HepG2 (cell line): ENCODE data around the gene MMP17. TPM values are rescaled to one million over a fixed set of nuclear protein-coding genes. Genes with fewer than 3 reads are reported as not detected.

ENCODE experiments used
- ARNTL ChIP-seq: sonication (generic); formaldehyde crosslinking; IDR thresholded peaks from 2 replicates; pipeline ENCODE4 v1.4.0; 2020; ENCODE audit warnings: mild to moderate bottlenecking, missing genetic modification reagents
- HOXA5 ChIP-seq: sonication (generic); formaldehyde crosslinking; IDR thresholded peaks from 2 replicates; pipeline ENCODE4 v1.4.0; 2020; ENCODE audit warnings: missing genetic modification reagents
- MEIS1 ChIP-seq: sonication (generic); formaldehyde crosslinking; IDR thresholded peaks from 2 replicates; pipeline ENCODE4 v1.9.0; 2021; ENCODE audit warnings: mild to moderate bottlenecking, missing genetic modification reagents, moderate library complexity, borderline replicate concordance
- NFKBIZ ChIP-seq: IDR thresholded peaks from 2 replicates; pipeline ENCODE4 v1.6.1; 2018; ENCODE audit warnings: missing genetic modification reagents, missing compliant biosample characterization
- REXO4 ChIP-seq: sonication (generic); formaldehyde crosslinking; IDR thresholded peaks from 2 replicates; pipeline ENCODE4 v1.8.0; 2022; ENCODE audit warnings: missing genetic modification reagents, mild to moderate bottlenecking, borderline replicate concordance
- SRSF1 ChIP-seq: fragments of 200-400 bp; formaldehyde crosslinking; optimal IDR thresholded peaks from 2 replicates; pipeline ENCODE3; 2017; ENCODE audit warnings: mild to moderate bottlenecking, low read depth, low read length, moderate library complexity
- TAF1 ChIP-seq: sonication (generic); formaldehyde crosslinking; IDR thresholded peaks from 2 replicates; pipeline ENCODE4 v1.4.0; 2020; ENCODE audit warnings: missing genetic modification reagents
- TOPORS ChIP-seq: sonication (generic); formaldehyde crosslinking; IDR thresholded peaks from 2 replicates; pipeline ENCODE4 v1.8.0; 2023; ENCODE audit warnings: mild to moderate bottlenecking, missing genetic modification reagents
- U2AF2 ChIP-seq: fragments of 200-400 bp; formaldehyde crosslinking; IDR thresholded peaks from 2 replicates; pipeline ENCODE4 v1.6.1; 2017; ENCODE audit warnings: low read depth, mild to moderate bottlenecking, low read length
- ZBTB7A ChIP-seq: sonication (generic); formaldehyde crosslinking; IDR thresholded peaks from 2 replicates; pipeline ENCODE4 v1.8.0; 2022; ENCODE audit warnings: mild to moderate bottlenecking, missing genetic modification reagents
- ZMYM4 ChIP-seq: sonication (generic); formaldehyde crosslinking; IDR thresholded peaks from 2 replicates; pipeline ENCODE4 v1.8.1; 2023; ENCODE audit warnings: mild to moderate bottlenecking, missing genetic modification reagents
- ZNF230 ChIP-seq: sonication (generic); formaldehyde crosslinking; IDR thresholded peaks from 2 replicates; pipeline ENCODE4 v1.4.0; 2020; ENCODE audit warnings: mild to moderate bottlenecking, missing genetic modification reagents
- ZNF292 ChIP-seq: sonication (generic); formaldehyde crosslinking; IDR thresholded peaks from 2 replicates; pipeline ENCODE4 v1.8.1; 2022; ENCODE audit warnings: mild to moderate bottlenecking, low read depth, missing genetic modification reagents, borderline replicate concordance
- polyA plus RNA-seq, 8 experiments: library from polyadenylated mRNA; depleted of rRNA in 3 of 8; stranded (reverse) in 7 of 8; unstranded in 1 of 8; fragments of >200 nt; fragmentation: Illumina TruSeq in 4 of 8; extraction: Trizol in 4 of 8; gene quantifications; 2 replicates each; pipeline versions ENCODE4 v1.2.1 to v1.2.3, GENCODE V29; 2011 to 2016; ENCODE audit warnings: low read depth in 4 of 8, missing spikeins in 1 of 8, mixed read lengths in 1 of 8; ENCODE audit not compliant: insufficient read depth in 1 of 8
- total RNA-seq, 5 experiments: library from RNA; depleted of rRNA; stranded (reverse); fragments of >200 nt; fragmentation: Illumina TruSeq; extraction: Trizol; gene quantifications; 2 replicates each; pipeline ENCODE4 v1.2.3, GENCODE V29; 2016; ENCODE audit warnings: low read depth in 1 of 5
- TF ChIP-seq, protein P1 (sequence below): sonication (generic); formaldehyde crosslinking; IDR thresholded peaks from 2 replicates; pipeline ENCODE4 v1.5.0; 2020; ENCODE audit warnings: missing genetic modification reagents, mild to moderate bottlenecking, borderline replicate concordance
- TF ChIP-seq, protein P2 (sequence below): sonication (generic); formaldehyde crosslinking; IDR thresholded peaks from 2 replicates; pipeline ENCODE4 v1.4.0; 2020; ENCODE audit warnings: missing genetic modification reagents
- TF ChIP-seq, protein P3 (sequence below): sonication (generic); formaldehyde crosslinking; IDR thresholded peaks from 2 replicates; pipeline ENCODE4 v1.4.0; 2020; ENCODE audit warnings: mild to moderate bottlenecking, missing genetic modification reagents

MMP17 gene
- total and polyA plus RNA-seq, 2 of the 13 experiments (the other 11 are each of a cell fraction or from before 2014, with no cell fraction given): 0.55 to 0.80 TPM

DNA sequence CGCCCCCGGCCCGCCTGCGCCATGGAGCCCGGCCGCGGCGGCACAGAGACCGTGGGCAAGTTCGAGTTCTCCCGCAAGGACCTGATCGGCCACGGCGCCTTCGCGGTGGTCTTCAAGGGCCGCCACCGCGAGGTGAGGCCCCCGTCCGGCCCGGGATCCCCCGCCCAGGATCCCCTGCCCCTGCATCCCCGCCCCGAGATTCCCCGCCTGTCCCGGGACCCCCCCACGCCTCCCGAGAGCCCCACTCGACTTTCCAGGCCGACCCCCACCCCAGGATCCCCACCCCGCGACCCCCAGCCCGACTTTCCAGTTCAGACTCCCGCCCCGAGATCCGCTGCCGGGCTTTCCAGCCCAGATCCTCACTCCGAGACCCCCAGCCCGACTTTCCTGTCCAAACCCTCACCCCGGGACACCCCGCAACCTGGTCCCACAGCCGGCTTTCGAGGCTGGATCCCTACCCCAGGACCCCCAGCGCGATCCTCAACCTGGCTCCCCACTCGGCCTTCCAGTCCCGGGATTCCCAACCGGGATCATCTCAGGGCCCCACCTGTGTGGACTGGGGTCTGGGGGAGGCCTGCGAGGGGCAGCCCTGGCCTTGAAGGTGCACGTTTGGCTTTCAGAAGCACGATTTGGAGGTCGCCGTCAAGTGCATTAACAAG lies 66.9 kb downstream of the MMP17 start (continued):
- TF ChIP-seq, protein P1, sequence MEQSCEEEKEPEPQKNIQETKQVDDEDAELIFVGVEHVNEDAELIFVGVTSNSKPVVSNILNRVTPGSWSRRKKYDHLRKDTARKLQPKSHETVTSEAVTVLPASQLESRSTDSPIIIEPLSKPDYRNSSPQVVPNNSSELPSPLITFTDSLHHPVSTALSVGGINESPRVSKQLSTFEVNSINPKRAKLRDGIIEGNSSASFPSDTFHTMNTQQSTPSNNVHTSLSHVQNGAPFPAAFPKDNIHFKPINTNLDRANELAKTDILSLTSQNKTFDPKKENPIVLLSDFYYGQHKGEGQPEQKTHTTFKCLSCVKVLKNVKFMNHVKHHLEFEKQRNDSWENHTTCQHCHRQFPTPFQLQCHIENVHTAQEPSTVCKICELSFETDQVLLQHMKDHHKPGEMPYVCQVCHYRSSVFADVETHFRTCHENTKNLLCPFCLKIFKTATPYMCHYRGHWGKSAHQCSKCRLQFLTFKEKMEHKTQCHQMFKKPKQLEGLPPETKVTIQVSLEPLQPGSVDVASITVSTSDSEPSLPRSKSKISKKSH (CRISPR knock-in tag): no peak
- TF ChIP-seq MEIS1: no peak
- TF ChIP-seq TOPORS (CRISPR knock-in tag): no peak
- TF ChIP-seq TAF1 (CRISPR knock-in tag): no peak; the same call in 1 of the 2 replicates
- no peak for TF ChIP-seq U2AF2
- TF ChIP-seq NFKBIZ (CRISPR knock-in tag): 0 out of 2 replicates have a peak, but pooled peaks have one; percentile 7
- TF ChIP-seq, protein P2, sequence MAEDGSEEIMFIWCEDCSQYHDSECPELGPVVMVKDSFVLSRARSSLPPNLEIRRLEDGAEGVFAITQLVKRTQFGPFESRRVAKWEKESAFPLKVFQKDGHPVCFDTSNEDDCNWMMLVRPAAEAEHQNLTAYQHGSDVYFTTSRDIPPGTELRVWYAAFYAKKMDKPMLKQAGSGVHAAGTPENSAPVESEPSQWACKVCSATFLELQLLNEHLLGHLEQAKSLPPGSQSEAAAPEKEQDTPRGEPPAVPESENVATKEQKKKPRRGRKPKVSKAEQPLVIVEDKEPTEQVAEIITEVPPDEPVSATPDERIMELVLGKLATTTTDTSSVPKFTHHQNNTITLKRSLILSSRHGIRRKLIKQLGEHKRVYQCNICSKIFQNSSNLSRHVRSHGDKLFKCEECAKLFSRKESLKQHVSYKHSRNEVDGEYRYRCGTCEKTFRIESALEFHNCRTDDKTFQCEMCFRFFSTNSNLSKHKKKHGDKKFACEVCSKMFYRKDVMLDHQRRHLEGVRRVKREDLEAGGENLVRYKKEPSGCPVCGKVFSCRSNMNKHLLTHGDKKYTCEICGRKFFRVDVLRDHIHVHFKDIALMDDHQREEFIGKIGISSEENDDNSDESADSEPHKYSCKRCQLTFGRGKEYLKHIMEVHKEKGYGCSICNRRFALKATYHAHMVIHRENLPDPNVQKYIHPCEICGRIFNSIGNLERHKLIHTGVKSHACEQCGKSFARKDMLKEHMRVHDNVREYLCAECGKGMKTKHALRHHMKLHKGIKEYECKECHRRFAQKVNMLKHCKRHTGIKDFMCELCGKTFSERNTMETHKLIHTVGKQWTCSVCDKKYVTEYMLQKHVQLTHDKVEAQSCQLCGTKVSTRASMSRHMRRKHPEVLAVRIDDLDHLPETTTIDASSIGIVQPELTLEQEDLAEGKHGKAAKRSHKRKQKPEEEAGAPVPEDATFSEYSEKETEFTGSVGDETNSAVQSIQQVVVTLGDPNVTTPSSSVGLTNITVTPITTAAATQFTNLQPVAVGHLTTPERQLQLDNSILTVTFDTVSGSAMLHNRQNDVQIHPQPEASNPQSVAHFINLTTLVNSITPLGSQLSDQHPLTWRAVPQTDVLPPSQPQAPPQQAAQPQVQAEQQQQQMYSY (CRISPR knock-in tag): peak; percentile 90
- TF ChIP-seq ZNF230 (CRISPR knock-in tag): no peak
- no peak for TF ChIP-seq ARNTL (CRISPR knock-in tag)
- TF ChIP-seq HOXA5: 0 out of 2 replicates have a peak, but pooled peaks have one; percentile 23
- no peak for TF ChIP-seq REXO4 (CRISPR knock-in tag)
- TF ChIP-seq ZNF292: no peak
- TF ChIP-seq ZMYM4: no peak
- TF ChIP-seq, protein P3, sequence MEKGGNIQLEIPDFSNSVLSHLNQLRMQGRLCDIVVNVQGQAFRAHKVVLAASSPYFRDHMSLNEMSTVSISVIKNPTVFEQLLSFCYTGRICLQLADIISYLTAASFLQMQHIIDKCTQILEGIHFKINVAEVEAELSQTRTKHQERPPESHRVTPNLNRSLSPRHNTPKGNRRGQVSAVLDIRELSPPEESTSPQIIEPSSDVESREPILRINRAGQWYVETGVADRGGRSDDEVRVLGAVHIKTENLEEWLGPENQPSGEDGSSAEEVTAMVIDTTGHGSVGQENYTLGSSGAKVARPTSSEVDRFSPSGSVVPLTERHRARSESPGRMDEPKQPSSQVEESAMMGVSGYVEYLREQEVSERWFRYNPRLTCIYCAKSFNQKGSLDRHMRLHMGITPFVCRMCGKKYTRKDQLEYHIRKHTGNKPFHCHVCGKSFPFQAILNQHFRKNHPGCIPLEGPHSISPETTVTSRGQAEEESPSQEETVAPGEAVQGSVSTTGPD (CRISPR knock-in tag): no peak
- peak; percentile 37 for TF ChIP-seq SRSF1
- TF ChIP-seq ZBTB7A: 0 out of 2 replicates have a peak, but pooled peaks have one; percentile 5
